GM19468 (cell line): Measurements from ENCODE around the gene PPP1R16B.
A peak's percentile ranks its signal among the peaks of the same experiment; 100 is the strongest.
"Not testable (repeated sequence)": the region's sequence is repeated elsewhere in the genome, so short reads cannot be mapped to it uniquely, and the experiment has no call there.

Experiments
- ATAC-seq: cut with Tn5 transposase; IDR thresholded peaks from one replicate; pipeline ENCODE4 v1.9.1; 2021; ENCODE audit warnings: mild to moderate bottlenecking, moderate library complexity, moderate number of reproducible peaks; ENCODE audit not compliant: unreplicated experiment; ENCODE audit errors: extremely low read depth

PPP1R16B gene

GRCh38 chr20:38841570-38841969 lies 36.1 kb downstream of the PPP1R16B start:
- ATAC-seq = no peak

DNA sequence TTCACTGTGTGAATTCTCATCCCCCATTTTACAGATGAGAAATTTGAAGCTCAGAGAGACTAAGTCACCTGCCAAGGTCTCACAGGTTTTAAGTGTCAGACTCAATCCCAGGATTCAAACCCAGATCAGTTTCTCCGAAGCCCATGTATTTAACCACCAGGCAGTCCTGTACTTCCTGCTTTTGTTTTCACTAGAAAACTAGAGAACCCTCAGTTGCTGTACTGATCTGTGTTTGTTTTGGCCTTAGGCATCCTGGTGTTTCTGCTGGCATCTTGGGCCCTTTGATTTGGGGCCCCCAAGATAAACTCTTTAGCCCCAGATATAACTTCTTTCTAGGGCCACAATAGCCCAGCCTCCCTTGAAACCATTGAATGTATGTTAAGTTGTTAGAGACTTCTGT lies 36.5 kb downstream of the PPP1R16B start:
- ATAC-seq = no peak

DNA sequence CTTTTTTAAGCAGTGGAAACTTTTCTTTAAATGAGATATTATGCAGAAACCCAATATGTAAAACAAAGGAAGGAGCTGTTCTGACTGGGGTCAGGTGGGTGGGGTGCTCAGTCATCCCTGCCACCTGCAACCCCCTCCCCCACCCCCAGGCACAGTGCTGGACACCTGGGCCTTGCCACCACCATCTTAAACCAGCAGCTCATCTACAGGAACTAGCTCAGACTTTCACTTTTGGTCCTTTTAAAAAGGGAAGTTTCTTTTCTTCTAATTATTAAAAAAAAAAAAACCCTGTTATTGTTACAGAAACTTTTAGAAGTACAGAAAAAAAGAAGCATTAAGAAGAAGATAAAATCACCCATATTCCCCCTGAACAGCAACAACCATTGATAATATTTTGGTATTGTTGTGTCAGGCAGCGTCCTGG lies 37.1 kb downstream of the PPP1R16B start:
- ATAC-seq = peak; percentile 45

DNA sequence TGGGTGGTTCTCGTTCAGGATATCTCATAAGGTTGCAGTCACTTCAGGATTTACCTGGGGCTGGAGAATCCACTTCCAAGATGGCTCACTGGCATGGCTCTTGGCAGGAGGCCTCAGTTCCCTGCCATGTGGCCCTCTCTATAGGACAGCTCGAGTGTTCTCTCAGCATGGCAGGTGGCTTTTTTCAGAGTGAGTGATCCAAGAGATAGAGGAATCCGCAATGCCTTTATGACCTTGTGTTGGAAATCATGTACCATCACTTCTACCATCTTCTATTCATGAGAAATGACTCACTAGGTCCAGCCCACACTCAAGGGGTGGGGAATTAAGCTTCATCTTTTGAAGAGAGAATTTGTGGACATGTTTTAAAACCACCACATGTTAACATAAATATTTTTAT lies 37.8 kb downstream of the PPP1R16B start:
- no peak for ATAC-seq

DNA sequence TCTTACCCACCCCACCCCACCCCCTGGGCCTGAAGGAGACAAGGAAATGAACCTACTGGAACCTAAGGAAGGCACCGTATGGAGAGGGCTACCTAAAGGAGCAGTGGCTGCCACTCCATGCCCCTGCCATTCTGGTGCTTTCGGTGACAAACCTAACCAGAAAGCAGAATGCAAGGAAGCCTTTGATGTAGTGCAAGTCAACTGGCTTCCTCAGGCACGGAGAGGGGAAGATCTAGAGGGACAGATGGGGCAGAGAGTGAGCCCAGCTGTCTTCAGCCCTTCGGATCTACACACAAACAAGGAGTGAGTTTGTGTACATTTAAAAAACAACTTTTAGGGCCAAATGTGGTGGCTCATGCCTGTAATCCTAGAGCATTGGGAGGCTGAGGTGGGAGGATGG lies 39.5 kb downstream of the PPP1R16B start:
- ATAC-seq = no peak

GRCh38 chr20:38847840-38848239 lies 42.3 kb downstream of the PPP1R16B start:
- ATAC-seq = no peak

DNA sequence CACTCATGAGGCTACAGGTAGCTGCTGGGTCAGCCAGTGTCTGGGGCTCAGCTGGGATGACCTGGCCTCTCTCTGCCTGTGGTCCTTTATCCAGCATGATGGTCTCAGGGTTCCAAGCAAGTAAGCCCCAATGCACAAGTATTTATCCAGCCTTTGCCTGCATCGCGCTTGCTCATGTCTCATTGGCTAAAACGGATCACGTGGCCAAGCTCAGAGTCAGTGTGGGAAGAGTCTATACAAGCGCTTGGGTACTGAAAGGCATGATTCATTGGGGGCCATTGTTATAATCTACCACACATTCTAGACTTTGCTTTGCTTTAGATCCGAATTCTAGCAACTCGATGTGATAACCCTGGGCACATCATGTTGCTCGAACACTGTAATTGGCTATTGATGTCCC lies 48.3 kb downstream of the PPP1R16B start:
- no peak for ATAC-seq

GRCh38 chr20:38854654-38855066 lies 49.2 kb downstream of the PPP1R16B start:
- ATAC-seq = no peak

DNA sequence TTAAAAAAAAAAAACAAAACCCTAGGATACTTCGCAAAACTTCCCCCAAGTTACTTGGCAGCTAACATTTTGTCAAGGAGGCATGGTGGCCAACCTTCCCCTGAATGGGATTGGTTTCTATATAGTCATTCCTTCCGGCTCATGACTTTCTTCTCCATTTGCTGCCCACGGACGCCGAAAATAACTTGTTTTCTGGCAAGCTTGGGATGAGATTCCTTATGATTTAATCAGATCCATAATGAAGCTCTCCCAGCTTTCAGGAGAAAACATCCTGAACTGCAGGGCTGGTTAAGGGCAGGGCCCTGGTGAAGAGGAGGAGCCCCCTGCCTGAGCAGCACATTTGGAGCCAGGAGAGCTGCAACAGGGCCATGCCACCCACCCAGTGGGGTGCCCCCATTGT lies 49.9 kb downstream of the PPP1R16B start:
- no peak for ATAC-seq

DNA sequence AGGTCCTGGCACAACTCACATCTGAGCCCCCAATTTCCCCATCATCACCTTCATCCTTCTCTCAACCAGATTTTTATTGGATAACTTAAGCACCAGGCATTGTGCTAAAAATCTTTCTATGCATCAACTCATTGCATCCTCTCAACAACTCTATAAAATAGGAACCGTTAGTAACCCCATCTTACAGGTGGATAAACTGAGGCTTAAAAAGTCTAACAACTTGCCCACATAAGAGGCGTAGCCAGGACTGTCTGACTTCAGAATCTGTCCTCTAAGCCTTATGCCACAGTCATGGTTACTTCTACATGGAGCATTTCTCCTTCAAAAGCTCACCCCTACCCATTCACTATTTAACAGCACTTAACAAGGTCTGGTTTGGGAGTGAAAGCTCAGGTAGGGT lies 51.1 kb downstream of the PPP1R16B start:
- ATAC-seq = no peak

DNA sequence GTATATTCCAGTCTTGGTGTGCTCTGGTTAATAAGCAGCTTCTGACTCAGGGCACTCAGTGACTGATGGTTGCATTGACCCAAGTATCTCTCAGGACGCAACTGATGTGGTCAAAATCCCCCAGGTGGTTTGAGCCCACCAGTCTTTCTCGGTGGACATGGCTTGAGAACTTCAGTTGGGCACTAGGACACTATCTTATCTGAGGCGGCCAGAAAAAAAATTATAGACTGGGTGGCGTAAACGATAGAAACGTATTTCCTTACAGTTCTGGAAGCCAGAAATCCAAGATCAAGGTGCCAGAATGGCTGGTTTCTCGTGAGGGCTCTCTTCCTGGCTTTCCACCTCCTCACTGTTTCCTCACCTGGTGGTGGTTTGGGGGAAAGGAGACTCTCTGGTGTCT lies 52.2 kb downstream of the PPP1R16B start:
- no peak for ATAC-seq

GRCh38 chr20:38859070-38859690 lies 53.7 kb downstream of the PPP1R16B start:
- ATAC-seq = no peak

- ATAC-seq = not testable (repeated sequence)
Measured at GRCh38 chr20:38859857-38860256, 54.4 kb downstream of the PPP1R16B start.

DNA sequence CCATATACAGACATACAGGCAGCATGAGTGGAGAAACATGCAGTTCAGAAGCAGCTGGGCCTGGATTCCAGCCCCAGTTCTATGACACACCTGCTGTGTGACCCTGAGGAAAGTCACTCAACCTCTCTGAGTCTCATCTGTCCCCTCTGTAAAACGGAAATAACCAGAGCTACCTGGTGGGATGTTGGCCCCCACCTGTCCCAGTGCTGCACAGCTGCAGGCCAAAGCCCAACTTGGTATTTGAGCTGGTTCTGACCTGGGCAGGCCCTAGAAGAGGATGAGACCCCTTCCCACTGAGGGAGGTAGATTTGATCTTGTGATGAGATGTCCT lies 55.5 kb downstream of the PPP1R16B start:
- no peak for ATAC-seq

- ATAC-seq = no peak
Measured at GRCh38 chr20:38862226-38862625, 56.7 kb downstream of the PPP1R16B start.

GRCh38 chr20:38863024-38863851 lies 57.7 kb downstream of the PPP1R16B start:
- ATAC-seq = peak; percentile 65

GRCh38 chr20:38864662-38865061 lies 59.2 kb downstream of the PPP1R16B start:
- ATAC-seq = no peak

- no peak for ATAC-seq
Measured at GRCh38 chr20:38866265-38867061, 61.0 kb downstream of the PPP1R16B start.

- no peak for ATAC-seq
Measured at GRCh38 chr20:38867062-38867359, 61.5 kb downstream of the PPP1R16B start.

DNA sequence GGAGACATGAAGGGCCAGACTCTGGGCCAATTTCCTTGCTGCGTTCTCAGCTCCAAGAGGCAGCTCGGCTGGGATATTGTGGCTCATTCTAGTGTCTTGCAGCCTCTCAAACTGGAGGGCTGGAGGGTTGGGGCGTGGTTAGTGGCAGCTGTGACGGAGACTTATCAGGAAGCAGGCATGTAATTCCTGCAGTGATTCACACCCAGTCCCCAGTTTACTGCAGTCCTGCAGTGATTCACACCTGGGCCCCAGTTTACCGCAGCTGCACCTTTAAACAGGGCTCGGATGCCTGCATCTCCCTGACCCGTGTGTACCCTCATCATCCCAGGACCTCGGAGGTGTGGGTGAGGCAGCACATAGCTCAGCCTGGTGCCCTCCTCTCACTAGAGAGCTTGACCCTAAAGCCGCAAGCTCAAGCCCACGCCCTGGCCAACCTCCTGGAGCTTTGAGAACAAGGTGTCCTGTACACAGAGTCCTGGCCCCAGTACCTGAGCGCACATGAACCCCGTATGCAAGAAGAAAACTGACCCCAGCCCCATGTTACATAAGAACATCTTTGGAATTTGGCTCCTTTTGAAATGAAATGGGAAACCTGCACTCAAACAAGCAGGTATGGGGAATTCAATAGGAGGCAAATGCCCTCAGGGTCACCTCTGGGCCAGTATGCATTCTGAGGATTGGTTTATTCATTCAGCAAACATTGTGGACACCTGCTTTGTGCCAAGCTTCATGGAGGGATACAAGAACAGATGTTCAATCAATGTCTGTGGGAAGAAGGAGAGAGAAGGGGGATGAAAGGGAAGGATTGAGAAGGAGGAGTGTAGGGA lies 65.4 kb downstream of the PPP1R16B start:
- ATAC-seq = no peak
